WTC11 (cell line): ENCODE results near the gene RCAN1. TPM values are rescaled to one million over a fixed set of nuclear protein-coding genes. Genes with fewer than 3 reads are reported as not detected.
"Not testable (repeated sequence)": the region's sequence is repeated elsewhere in the genome, so short reads cannot be mapped to it uniquely, and the experiment has no call there.

ENCODE experiments used
- ATAC-seq: fragments of 200-7000 bp; cut with Tn5 transposase; 2 replicates; pipeline ENCODE4 v1.10.0; 2021; ENCODE audit warnings: mild to moderate bottlenecking, moderate library complexity
- CTCF ChIA-PET: fragments of 300-600 bp; sonication (Branson Sonifier 250); formaldehyde crosslinking; loops from one replicate; lab custom pipeline; 2021; ENCODE audit warnings: antibody characterized with exemption; lab: Charles Lee
- POLR2A ChIA-PET: fragments of 350-600 bp; sonication (Branson Sonifier 250); formaldehyde crosslinking; loops from one replicate; lab custom pipeline; 2021; ENCODE audit warnings: antibody characterized with exemption; lab: Charles Lee
- DNase-seq: peaks from one replicate; pipeline ENCODE4 v3.0.0; 2021; ENCODE audit warnings: low spot score
- H3K27ac Mint-ChIP-seq: 2 replicates; pipeline ENCODE4 v1.8.0; 2021; ENCODE audit warnings: mixed read lengths
- H3K27me3 Mint-ChIP-seq: 2 replicates; pipeline ENCODE4 v1.8.0; 2021; ENCODE audit warnings: low read depth, mild to moderate bottlenecking, moderate library complexity, mixed read lengths
- H3K36me3 Mint-ChIP-seq: 2 replicates; pipeline ENCODE4 v1.8.0; 2021; ENCODE audit warnings: mixed read lengths
- H3K4me1 Mint-ChIP-seq: 2 replicates; pipeline ENCODE4 v1.8.0; 2022; ENCODE audit warnings: mixed read lengths
- H3K4me3 Mint-ChIP-seq: 2 replicates; pipeline ENCODE4 v1.8.0; 2021; ENCODE audit warnings: mild to moderate bottlenecking, moderate library complexity, mixed read lengths
- H3K9me3 Mint-ChIP-seq: 2 replicates; pipeline ENCODE4 v1.8.0; 2021; ENCODE audit warnings: mixed read lengths
- AR ChIP-seq: fragments of 250-450 bp; sonication (Bioruptor Pico); IDR thresholded peaks from 2 replicates; pipeline ENCODE4 v1.9.0; 2021; ENCODE audit warnings: mild to moderate bottlenecking
- CREB1 ChIP-seq: sonication (generic); formaldehyde crosslinking; IDR thresholded peaks from 2 replicates; pipeline ENCODE4 v1.8.0; 2023; ENCODE audit warnings: mild to moderate bottlenecking, missing genetic modification reagents
- ETV6 ChIP-seq: sonication (generic); formaldehyde crosslinking; IDR thresholded peaks from 2 replicates; pipeline ENCODE4 v1.8.1; 2022; ENCODE audit warnings: mild to moderate bottlenecking, missing genetic modification reagents
- GRHL2 ChIP-seq: fragments of 250-450 bp; sonication (Bioruptor Pico); IDR thresholded peaks from 2 replicates; pipeline ENCODE4 v1.8.0; 2022; ENCODE audit warnings: mild to moderate bottlenecking, moderate library complexity; ENCODE audit not compliant: insufficient replicate concordance, severe bottlenecking
- JUN ChIP-seq: sonication (generic); formaldehyde crosslinking; IDR thresholded peaks from 2 replicates; pipeline ENCODE4 v1.8.0; 2023; ENCODE audit warnings: mild to moderate bottlenecking, missing genetic modification reagents
- MAX ChIP-seq: sonication (generic); formaldehyde crosslinking; IDR thresholded peaks from 2 replicates; pipeline ENCODE4 v1.8.0; 2022; ENCODE audit warnings: mild to moderate bottlenecking, missing genetic modification reagents
- NFATC4 ChIP-seq: fragments of 250-450 bp; sonication (Bioruptor Pico); IDR thresholded peaks from 2 replicates; pipeline ENCODE4 v1.9.0; 2021; ENCODE audit warnings: mild to moderate bottlenecking
- TCF7 ChIP-seq: sonication (generic); formaldehyde crosslinking; IDR thresholded peaks from 2 replicates; pipeline ENCODE4 v1.8.0; 2022; ENCODE audit warnings: mild to moderate bottlenecking, low read depth, missing genetic modification reagents, moderate library complexity
- TEAD4 ChIP-seq: sonication (generic); formaldehyde crosslinking; IDR thresholded peaks from 2 replicates; pipeline ENCODE4 v1.8.0; 2022; ENCODE audit warnings: mild to moderate bottlenecking, missing genetic modification reagents
- USF2 ChIP-seq: sonication (generic); formaldehyde crosslinking; IDR thresholded peaks from 2 replicates; pipeline ENCODE4 v1.8.1; 2023; ENCODE audit warnings: mild to moderate bottlenecking, missing genetic modification reagents, moderate library complexity
- ZBTB43 ChIP-seq: sonication (generic); formaldehyde crosslinking; IDR thresholded peaks from 2 replicates; pipeline ENCODE4 v1.8.1; 2023; ENCODE audit warnings: mild to moderate bottlenecking, missing genetic modification reagents
- ZMAT4 ChIP-seq: fragments of 250-450 bp; sonication (Bioruptor Pico); IDR thresholded peaks from 2 replicates; pipeline ENCODE4 v1.9.0; 2021; ENCODE audit warnings: mild to moderate bottlenecking
- ZNF416 ChIP-seq: fragments of 250-450 bp; sonication (Bioruptor Pico); IDR thresholded peaks from 2 replicates; pipeline ENCODE4 v1.9.0; 2021; ENCODE audit warnings: mild to moderate bottlenecking, inconsistent platforms
- ZNF532 ChIP-seq: fragments of 250-450 bp; sonication (Bioruptor Pico); IDR thresholded peaks from 2 replicates; pipeline ENCODE4 v1.9.0; 2021; ENCODE audit warnings: mild to moderate bottlenecking, borderline replicate concordance
- total RNA-seq: library from RNA; stranded (reverse); gene quantifications from 3 replicates; pipeline ENCODE4 v1.2.3, GENCODE V29; 2021

RCAN1 gene
- total RNA-seq, 1 experiment from 2014 or later = 5.9 TPM

GRCh38 chr21:34570313-34570712 is 44.6 kb downstream of the RCAN1 start (continued):
- no peak for TF ChIP-seq ZNF532 (CRISPR knock-in tag)
- TF ChIP-seq ZBTB43 = no peak
- no peak for TF ChIP-seq GRHL2 (CRISPR knock-in tag)

GRCh38 chr21:34569381-34569979 is 45.4 kb downstream of the RCAN1 start:
- CTCF ChIA-PET = interaction anchor here (1.7 kb wide), 1 partner anchor 52 kb away, joined by 5 read pairs; no protein-coding TSS in a partner anchor
- no peaks in the 10 kb centered on the region for H3K27me3 Mint-ChIP-seq
- DNase-seq (no peak), ATAC-seq (no peak)
- TF ChIP-seq USF2 (CRISPR knock-in tag) = no peak
- no peak for TF ChIP-seq CREB1 (CRISPR knock-in tag)
- no peak for TF ChIP-seq ZMAT4 (CRISPR knock-in tag)
- TF ChIP-seq MAX = no peak
- TF ChIP-seq ETV6 (CRISPR knock-in tag) = no peak
- no peak for TF ChIP-seq TCF7
- TF ChIP-seq ZNF416 = no peak
- no peak for TF ChIP-seq AR (CRISPR knock-in tag)
- TF ChIP-seq JUN (CRISPR knock-in tag) = no peak
- no peak for TF ChIP-seq TEAD4 (CRISPR knock-in tag)
- no peak for TF ChIP-seq NFATC4 (CRISPR knock-in tag)
- TF ChIP-seq, all 79 proteins: peak for 0
- Mint-ChIP-seq H3K4me1 (0 out of 2 replicates have a peak, but pooled peaks cover 3% of the 10 kb centered on the region), H3K27ac (no peak overlapping the region), H3K36me3 (peaks cover 3% of the 10 kb centered on the region), H3K4me3 (no peak overlapping the region), H3K9me3 (peaks cover 11% of the 10 kb centered on the region)
- POLR2A ChIA-PET = no interaction called here

- H3K4me1 Mint-ChIP-seq, ATAC-seq, H3K4me3 Mint-ChIP-seq, POLR2A ChIA-PET, H3K36me3 Mint-ChIP-seq, H3K27ac Mint-ChIP-seq, DNase-seq, H3K27me3 Mint-ChIP-seq: not testable (repeated sequence)
- H3K9me3 Mint-ChIP-seq = peaks cover 11% of the 10 kb centered on the region
- CTCF ChIA-PET = interaction anchor here (1.3 to 1.6 kb wide), 2 partner anchors 51 to 58 kb away, joined by 5 to 7 read pairs; no protein-coding TSS in a partner anchor
Observed at GRCh38 chr21:34568801-34569200, 46.1 kb downstream of the RCAN1 start.
